Coronary artery (tissue), 2 donors: Measurements from ENCODE around the gene RIIAD1.

Experiments used
- DNase-seq: peaks from one replicate; pipeline ENCODE4 v3.0.0-alpha.2; 2017; ENCODE audit warnings: low spot score
- H3K27ac ChIP-seq, 2 donors: fragments of 200-600 bp; sonication (generic); one replicate each; pipeline ENCODE4 v1.5.1; 2016 to 2019
- H3K4me3 ChIP-seq: fragments of 200-600 bp; sonication (generic); 2 replicates; pipeline ENCODE4 v1.5.1; 2016; ENCODE audit warnings: mild to moderate bottlenecking, moderate library complexity
- TF ChIP-seq, protein P1 (sequence below): fragments of 200-600 bp; sonication (generic); IDR thresholded peaks from one replicate; pipeline ENCODE4 v1.5.1; 2019; ENCODE audit warnings: antibody characterized with exemption

Gene RIIAD1

DNA sequence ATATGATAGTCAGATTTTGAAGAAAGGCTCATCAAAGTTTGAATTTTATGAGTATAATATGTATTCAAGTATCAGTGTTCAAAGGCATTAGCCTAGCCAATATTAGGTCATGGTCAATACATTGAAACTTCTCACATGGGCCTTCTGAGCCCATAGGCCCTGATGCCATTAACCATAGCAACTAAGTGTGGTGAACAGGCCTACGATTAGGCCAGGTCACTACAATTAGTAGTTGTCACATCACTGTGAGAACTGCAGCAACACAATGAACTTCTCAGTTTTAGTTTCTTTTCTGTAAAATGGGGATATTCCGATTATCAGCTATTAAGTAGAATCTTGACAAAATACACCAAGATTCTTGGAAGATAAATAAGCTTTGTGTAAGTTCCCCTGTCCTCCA is 34.8 kb upstream of the RIIAD1 start:
- H3K4me3 ChIP-seq: no peak overlapping the region
- H3K27ac ChIP-seq: no peak overlapping the region
- DNase-seq: no peak
- TF ChIP-seq, protein P1, sequence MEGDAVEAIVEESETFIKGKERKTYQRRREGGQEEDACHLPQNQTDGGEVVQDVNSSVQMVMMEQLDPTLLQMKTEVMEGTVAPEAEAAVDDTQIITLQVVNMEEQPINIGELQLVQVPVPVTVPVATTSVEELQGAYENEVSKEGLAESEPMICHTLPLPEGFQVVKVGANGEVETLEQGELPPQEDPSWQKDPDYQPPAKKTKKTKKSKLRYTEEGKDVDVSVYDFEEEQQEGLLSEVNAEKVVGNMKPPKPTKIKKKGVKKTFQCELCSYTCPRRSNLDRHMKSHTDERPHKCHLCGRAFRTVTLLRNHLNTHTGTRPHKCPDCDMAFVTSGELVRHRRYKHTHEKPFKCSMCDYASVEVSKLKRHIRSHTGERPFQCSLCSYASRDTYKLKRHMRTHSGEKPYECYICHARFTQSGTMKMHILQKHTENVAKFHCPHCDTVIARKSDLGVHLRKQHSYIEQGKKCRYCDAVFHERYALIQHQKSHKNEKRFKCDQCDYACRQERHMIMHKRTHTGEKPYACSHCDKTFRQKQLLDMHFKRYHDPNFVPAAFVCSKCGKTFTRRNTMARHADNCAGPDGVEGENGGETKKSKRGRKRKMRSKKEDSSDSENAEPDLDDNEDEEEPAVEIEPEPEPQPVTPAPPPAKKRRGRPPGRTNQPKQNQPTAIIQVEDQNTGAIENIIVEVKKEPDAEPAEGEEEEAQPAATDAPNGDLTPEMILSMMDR: no peak

DNA sequence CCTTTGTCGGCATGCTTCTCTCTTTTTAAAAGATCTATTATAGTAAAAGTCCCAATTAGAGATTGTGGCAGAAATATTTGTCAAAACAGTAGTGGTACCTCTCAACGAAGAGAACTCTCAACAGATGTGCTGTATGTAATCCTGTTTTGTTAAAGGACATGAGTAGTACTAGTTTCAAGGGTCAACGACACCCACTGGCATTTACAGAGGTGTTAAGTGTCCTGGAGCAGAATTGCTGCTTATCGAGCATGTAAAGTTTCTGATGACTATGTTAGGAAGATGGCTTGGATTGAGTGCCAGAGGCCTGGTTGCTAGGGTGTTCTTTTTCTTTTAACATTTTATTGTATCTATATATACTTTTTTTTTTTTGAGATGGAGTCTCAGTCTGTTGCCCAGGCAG is 31.8 kb upstream of the RIIAD1 start:
- TF ChIP-seq, protein P1: no peak
- no peak for DNase-seq

DNA sequence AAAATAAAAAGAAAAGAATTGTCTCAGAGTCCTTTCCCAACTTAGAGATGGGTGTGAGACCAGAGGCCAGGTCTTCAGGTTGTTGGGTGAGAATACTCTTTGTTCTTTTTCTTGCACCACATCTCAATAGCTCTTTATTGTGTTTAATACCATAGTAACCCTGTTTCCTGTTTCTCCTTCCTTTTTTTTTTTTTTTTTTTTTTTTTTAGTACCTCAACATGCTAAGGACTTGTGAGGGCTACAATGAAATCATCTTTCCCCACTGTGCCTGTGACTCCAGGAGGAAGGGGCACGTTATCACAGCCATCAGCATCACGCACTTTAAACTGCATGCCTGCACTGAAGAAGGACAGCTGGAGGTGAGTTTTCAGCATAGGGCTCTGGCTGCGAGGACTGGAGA is 29.1 kb upstream of the RIIAD1 start:
- TF ChIP-seq, protein P1: no peak
- Histone ChIP-seq H3K4me3 (no peak overlapping the region), H3K27ac (no peak overlapping the region)
- no peak for DNase-seq

More for the DNA sequence above, 31.8 kb upstream of the RIIAD1 start:
- Histone ChIP-seq H3K4me3 (no peak overlapping the region), H3K27ac (no peak overlapping the region)

DNA sequence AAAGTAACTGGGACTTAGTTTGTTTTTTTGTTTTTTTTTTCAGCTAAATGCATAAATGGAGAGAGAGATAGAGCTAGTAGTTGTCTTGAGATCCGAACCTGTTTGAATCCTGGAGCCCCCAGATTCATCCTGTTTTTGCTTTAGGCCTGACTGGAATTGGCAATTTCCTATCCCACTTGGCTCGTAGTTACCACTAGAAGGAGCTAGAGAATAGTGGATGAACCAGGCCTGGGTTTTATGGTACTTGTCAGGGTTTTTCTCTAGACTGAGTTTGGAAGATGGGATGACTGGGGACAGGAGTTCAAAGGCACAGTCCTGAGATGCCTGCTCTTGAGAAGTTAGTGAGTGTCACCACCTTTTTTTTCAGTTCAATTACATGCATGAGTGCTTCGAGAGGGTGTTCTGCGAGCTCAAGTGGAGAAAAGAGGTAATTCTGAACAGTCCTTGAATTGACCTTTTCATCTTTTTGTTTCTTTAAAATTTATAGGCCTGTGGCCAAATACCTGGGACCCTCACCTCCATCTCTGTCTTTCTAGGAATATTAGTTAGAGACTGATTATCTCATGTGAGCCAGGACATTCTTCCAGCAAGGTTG is 28.2 kb upstream of the RIIAD1 start:
- Histone ChIP-seq H3K4me3 (no peak overlapping the region), H3K27ac (no peak overlapping the region)
- TF ChIP-seq, protein P1: no peak
- no peak for DNase-seq

DNA sequence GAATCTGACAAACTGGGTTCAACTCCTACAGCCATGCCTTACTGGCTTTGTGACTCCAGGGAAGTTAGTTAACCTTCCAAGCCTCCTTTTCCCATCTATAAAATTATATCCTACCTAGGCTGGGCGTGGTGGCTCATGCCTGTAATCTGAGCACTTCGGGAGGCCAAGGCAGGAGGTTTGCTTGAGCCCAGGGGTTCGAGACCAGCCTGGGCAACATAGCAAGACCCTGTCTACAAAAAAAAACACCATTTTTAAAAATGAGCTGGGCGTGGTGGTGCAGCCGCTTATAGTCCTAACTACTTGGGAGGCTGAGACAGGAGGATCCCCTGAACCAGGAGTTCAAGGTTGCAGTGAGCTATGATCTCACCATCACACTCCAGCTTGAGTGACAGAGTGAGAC is 19.8 kb upstream of the RIIAD1 start:
- H3K4me3 ChIP-seq: no peak overlapping the region
- DNase-seq: no peak
- no peak overlapping the region for H3K27ac ChIP-seq
- TF ChIP-seq, protein P1: no peak

DNA sequence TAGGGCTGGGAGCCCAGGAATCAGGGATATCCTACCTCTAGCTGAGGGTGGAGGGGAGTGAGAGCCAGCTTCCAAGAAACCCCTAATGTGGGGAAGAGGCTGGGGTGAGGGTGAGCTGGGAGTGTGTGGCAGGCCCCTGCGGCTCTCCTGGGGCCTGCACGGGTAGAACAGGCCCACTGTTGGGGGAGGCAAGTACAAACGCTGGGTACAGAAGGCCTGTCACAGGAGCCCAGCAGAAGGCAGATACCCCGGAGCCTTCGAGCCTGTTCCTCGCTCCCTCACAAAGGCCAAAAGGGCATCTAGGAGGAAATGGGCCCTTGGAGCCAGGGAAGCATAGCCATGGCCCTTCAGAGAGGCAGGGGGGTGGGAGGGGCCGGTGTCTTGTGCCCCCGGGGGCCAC is 18.4 kb upstream of the RIIAD1 start:
- H3K27ac ChIP-seq: no peak overlapping the region
- H3K4me3 ChIP-seq: no peak overlapping the region
- DNase-seq: no peak
- TF ChIP-seq, protein P1: no peak

DNA sequence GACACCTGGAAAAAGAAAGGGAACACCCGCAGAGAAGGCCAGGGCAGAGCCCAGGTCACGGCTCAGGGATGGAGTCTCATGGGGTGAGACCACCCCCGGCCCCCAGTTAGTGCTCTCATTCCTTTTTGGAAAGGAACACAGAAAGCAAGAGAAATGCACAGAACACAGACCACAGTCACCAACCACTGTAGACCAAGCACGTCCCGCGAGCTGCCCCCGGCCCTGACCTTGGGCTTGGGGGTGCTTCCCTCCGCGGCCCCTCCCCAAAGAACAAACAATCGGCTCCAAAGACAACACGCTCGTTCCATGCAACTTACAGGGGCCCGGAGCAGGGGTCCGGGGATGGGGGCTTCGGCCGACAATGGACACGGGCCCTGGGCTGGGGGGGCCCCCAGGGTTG is 17.5 kb upstream of the RIIAD1 start:
- Histone ChIP-seq H3K27ac (no peak overlapping the region), H3K4me3 (no peak overlapping the region)
- DNase-seq: no peak
- TF ChIP-seq, protein P1: no peak
